H9 (cell line): ENCODE results near the gene CACNA2D3. TPM values are rescaled to one million over a fixed set of nuclear protein-coding genes. Genes with fewer than 3 reads are reported as not detected.

Source experiments
- DNase-seq: peaks from one replicate; pipeline ENCODE4 v3.0.0-alpha.2; 2017
- H2AFZ ChIP-seq: one replicate; pipeline ENCODE4 v1.6.1; 2013; ENCODE audit warnings: mild to moderate bottlenecking, low read length, control low read depth, moderate library complexity
- H2AK5ac ChIP-seq: 2 replicates; pipeline ENCODE4 v1.6.1; 2013; ENCODE audit warnings: low read length, control low read depth, mixed read lengths; ENCODE audit not compliant: insufficient read length
- H2BK120ac ChIP-seq: one replicate; pipeline ENCODE4 v1.6.1; 2013; ENCODE audit warnings: low read depth, mild to moderate bottlenecking, low read length, control low read depth, inconsistent platforms; ENCODE audit not compliant: poor library complexity, severe bottlenecking
- H2BK12ac ChIP-seq: 2 replicates; pipeline ENCODE4 v1.6.1; 2013; ENCODE audit warnings: low read length, control low read depth, mixed read lengths, low read depth; ENCODE audit not compliant: insufficient read length
- H2BK15ac ChIP-seq: 2 replicates; pipeline ENCODE4 v1.6.1; 2013; ENCODE audit warnings: low read depth, low read length, control low read depth
- H2BK20ac ChIP-seq: one replicate; pipeline ENCODE4 v1.6.1; 2013; ENCODE audit warnings: low read depth, mild to moderate bottlenecking, low read length, control low read depth, inconsistent platforms; ENCODE audit not compliant: poor library complexity, severe bottlenecking
- H2BK5ac ChIP-seq: 2 replicates; pipeline ENCODE4 v1.6.1; 2013; ENCODE audit warnings: low read length, control low read depth, mixed read lengths; ENCODE audit not compliant: insufficient read length
- H3K14ac ChIP-seq: 2 replicates; pipeline ENCODE4 v1.6.1; 2013; ENCODE audit warnings: low read length, control low read depth; ENCODE audit not compliant: insufficient read depth
- H3K18ac ChIP-seq: 2 replicates; pipeline ENCODE4 v1.6.1; 2013; ENCODE audit warnings: low read depth, mild to moderate bottlenecking, mixed read lengths, low read length, control low read depth; ENCODE audit not compliant: insufficient read length
- H3K23ac ChIP-seq: 2 replicates; pipeline ENCODE4 v1.6.1; 2013; ENCODE audit warnings: low read length, control low read depth, mixed read lengths, low read depth; ENCODE audit not compliant: insufficient read length
- H3K23me2 ChIP-seq: 2 replicates; pipeline ENCODE4 v1.6.1; 2013; ENCODE audit warnings: low read depth, mild to moderate bottlenecking, mixed read lengths, low read length, control low read depth; ENCODE audit not compliant: insufficient read length, poor library complexity, severe bottlenecking
- H3K27ac ChIP-seq: 2 replicates; pipeline ENCODE4 v1.5.1; 2013; ENCODE audit warnings: low read length, control low read depth, mixed read lengths, low read depth; ENCODE audit not compliant: insufficient read length
- H3K27me3 ChIP-seq: 2 replicates; pipeline ENCODE4 v1.6.1; 2013; ENCODE audit warnings: low read length, control low read depth, inconsistent platforms; ENCODE audit not compliant: insufficient read depth
- H3K4ac ChIP-seq: 2 replicates; pipeline ENCODE4 v1.6.1; 2013; ENCODE audit warnings: low read depth, mild to moderate bottlenecking, control low read depth, inconsistent platforms, low read length, moderate library complexity
- H3K4me1 ChIP-seq: 2 replicates; pipeline ENCODE4 v1.6.1; 2013; ENCODE audit warnings: low read length, control low read depth, inconsistent platforms; ENCODE audit not compliant: insufficient read depth
- H3K4me2 ChIP-seq: 2 replicates; pipeline ENCODE4 v1.6.1; 2013; ENCODE audit warnings: low read length, control low read depth, mixed read lengths; ENCODE audit not compliant: insufficient read length, insufficient read depth
- H3K56ac ChIP-seq: 2 replicates; pipeline ENCODE4 v1.6.1; 2013; ENCODE audit warnings: low read depth, mild to moderate bottlenecking, mixed read lengths, low read length, control low read depth; ENCODE audit not compliant: insufficient read length
- H3K79me1 ChIP-seq: 2 replicates; pipeline ENCODE4 v1.6.1; 2013; ENCODE audit warnings: low read depth, mild to moderate bottlenecking, moderate library complexity, low read length, control low read depth, inconsistent platforms; ENCODE audit not compliant: insufficient read depth, poor library complexity, severe bottlenecking
- H3K79me2 ChIP-seq: 2 replicates; pipeline ENCODE4 v1.6.1; 2013; ENCODE audit warnings: low read length, control low read depth, inconsistent platforms; ENCODE audit not compliant: insufficient read depth
- H3K9ac ChIP-seq: 2 replicates; pipeline ENCODE4 v1.6.1; 2013; ENCODE audit warnings: low read length, control low read depth, mixed read lengths; ENCODE audit not compliant: insufficient read length; ENCODE audit errors: extremely low read depth
- H3K9me3 ChIP-seq: one replicate; pipeline ENCODE4 v1.6.1; 2013; ENCODE audit warnings: low read depth, low read length, inconsistent platforms; ENCODE audit not compliant: control insufficient read depth
- H3T11ph ChIP-seq: one replicate; pipeline ENCODE4 v1.6.1; 2013; ENCODE audit warnings: mild to moderate bottlenecking, low read length, control low read depth, inconsistent platforms
- H4K20me1 ChIP-seq: one replicate; pipeline ENCODE4 v1.6.1; 2013; ENCODE audit not compliant: control insufficient read depth, insufficient read length, insufficient read depth
- H4K5ac ChIP-seq: 2 replicates; pipeline ENCODE4 v1.6.1; 2013; ENCODE audit warnings: low read depth, mild to moderate bottlenecking, mixed read lengths, low read length, control low read depth; ENCODE audit not compliant: insufficient read length
- H4K8ac ChIP-seq: replicated peaks from 2 replicates; pipeline ENCODE4 v1.6.1; 2013; ENCODE audit warnings: low read length, control low read depth, mixed read lengths, low read depth; ENCODE audit not compliant: insufficient read length
- H4K91ac ChIP-seq: 2 replicates; pipeline ENCODE4 v1.6.1; 2013; ENCODE audit warnings: low read depth, mild to moderate bottlenecking, moderate library complexity, mixed read lengths, low read length, control low read depth; ENCODE audit not compliant: insufficient read length
- H3K27ac Mint-ChIP-seq, 3 experiments: 2 replicates in 2 of 3; 3 replicates in 1 of 3; pipeline ENCODE4 v1.8.0; 2020 to 2021; ENCODE audit warnings: mixed read lengths in 3 of 3, mild to moderate bottlenecking in 1 of 3, moderate library complexity in 1 of 3
- H3K27me3 Mint-ChIP-seq: 2 replicates; pipeline ENCODE4 v1.8.0; 2021; ENCODE audit warnings: low read depth, mild to moderate bottlenecking, moderate library complexity, mixed read lengths
- H3K36me3 Mint-ChIP-seq, 3 experiments: 2 replicates in 2 of 3; 3 replicates in 1 of 3; pipeline ENCODE4 v1.8.0; 2020 to 2021; ENCODE audit warnings: low read depth in 3 of 3, mixed read lengths in 3 of 3; ENCODE audit not compliant: insufficient read depth in 1 of 3
- H3K4me1 Mint-ChIP-seq, 2 experiments: 2 replicates each; pipeline ENCODE4 v1.8.0; 2020; ENCODE audit warnings: mixed read lengths in 2 of 2
- H3K4me3 Mint-ChIP-seq, 2 experiments: 2 replicates in 1 of 2; 3 replicates in 1 of 2; pipeline ENCODE4 v1.8.0; 2020 to 2021; ENCODE audit warnings: mild to moderate bottlenecking in 2 of 2, mixed read lengths in 2 of 2, moderate library complexity in 1 of 2
- H3K9me3 Mint-ChIP-seq, 2 experiments: 2 replicates in 1 of 2; 3 replicates in 1 of 2; pipeline ENCODE4 v1.8.0; 2020; ENCODE audit warnings: mild to moderate bottlenecking in 2 of 2, mixed read lengths in 2 of 2, moderate library complexity in 1 of 2
- WGBS: extraction: QIAGEN DNeasy Blood & Tissue Kit; methylation state at CpG from one replicate; pipeline ENCODE4 v1.1.7; 2013; ENCODE audit warnings: missing lambda C conversion rate, low lambda C conversion rate, mixed read lengths; ENCODE audit not compliant: insufficient read length; ENCODE audit errors: extremely low coverage; 5-methylcytosine and 5-hydroxymethylcytosine counted together
- total RNA-seq: library from RNA; stranded (reverse); gene quantifications from 2 replicates; pipeline ENCODE4 v1.2.1, GENCODE V29; 2021
- TF ChIP-seq, protein P1 (sequence below): fragments of 200-600 bp; sonication (generic); conservative IDR thresholded peaks from 3 replicates; pipeline ENCODE4 v1.8.0; 2021; ENCODE audit warnings: antibody characterized with exemption, mild to moderate bottlenecking

Gene CACNA2D3
- total RNA-seq, 1 experiment from 2014 or later = 3.2 TPM

DNA sequence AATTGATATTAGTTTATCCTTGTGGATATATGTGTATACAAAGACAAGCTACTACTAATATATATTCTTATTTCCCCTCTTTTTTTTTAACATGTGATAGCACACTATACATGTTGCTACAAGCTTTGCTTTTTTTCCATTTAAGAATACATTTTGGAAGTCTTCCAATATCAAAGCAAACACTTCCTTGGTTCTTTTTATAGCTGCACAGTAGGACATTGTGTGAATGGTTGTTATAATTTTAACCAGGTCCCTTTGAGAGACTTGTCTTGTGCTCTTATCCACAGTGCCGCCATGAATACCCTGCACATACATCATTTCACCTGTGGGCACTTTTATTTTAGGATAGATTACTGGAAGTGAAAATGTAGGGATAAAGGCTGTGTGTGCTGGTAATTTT is 88.7 kb downstream of the CACNA2D3 start:
- no peak overlapping the region for H3K14ac ChIP-seq
- no peak overlapping the region for H3T11ph ChIP-seq
- H2BK20ac ChIP-seq = no peak overlapping the region
- no peak overlapping the region for H2BK12ac ChIP-seq
- no peak overlapping the region for H2AK5ac ChIP-seq
- H3K18ac ChIP-seq = no peak overlapping the region
- no peak overlapping the region for H3K27ac Mint-ChIP-seq
- no peaks in the 10 kb centered on the region for H3K27me3 Mint-ChIP-seq
- TF ChIP-seq, protein P1, sequence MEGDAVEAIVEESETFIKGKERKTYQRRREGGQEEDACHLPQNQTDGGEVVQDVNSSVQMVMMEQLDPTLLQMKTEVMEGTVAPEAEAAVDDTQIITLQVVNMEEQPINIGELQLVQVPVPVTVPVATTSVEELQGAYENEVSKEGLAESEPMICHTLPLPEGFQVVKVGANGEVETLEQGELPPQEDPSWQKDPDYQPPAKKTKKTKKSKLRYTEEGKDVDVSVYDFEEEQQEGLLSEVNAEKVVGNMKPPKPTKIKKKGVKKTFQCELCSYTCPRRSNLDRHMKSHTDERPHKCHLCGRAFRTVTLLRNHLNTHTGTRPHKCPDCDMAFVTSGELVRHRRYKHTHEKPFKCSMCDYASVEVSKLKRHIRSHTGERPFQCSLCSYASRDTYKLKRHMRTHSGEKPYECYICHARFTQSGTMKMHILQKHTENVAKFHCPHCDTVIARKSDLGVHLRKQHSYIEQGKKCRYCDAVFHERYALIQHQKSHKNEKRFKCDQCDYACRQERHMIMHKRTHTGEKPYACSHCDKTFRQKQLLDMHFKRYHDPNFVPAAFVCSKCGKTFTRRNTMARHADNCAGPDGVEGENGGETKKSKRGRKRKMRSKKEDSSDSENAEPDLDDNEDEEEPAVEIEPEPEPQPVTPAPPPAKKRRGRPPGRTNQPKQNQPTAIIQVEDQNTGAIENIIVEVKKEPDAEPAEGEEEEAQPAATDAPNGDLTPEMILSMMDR = no peak
- H3K4me2 ChIP-seq = no peak overlapping the region
- no peaks in the 10 kb centered on the region for H3K9me3 ChIP-seq
- DNase-seq = no peak
- H3K36me3 Mint-ChIP-seq = peaks cover 0 to 9% (median 0%) of the 10 kb centered on the region in 3 experiments; a peak in 2 of 7 replicates
- H3K79me2 ChIP-seq = no peaks in the 10 kb centered on the region
- no peak overlapping the region for H3K56ac ChIP-seq
- no peaks in the 10 kb centered on the region for H4K20me1 ChIP-seq
- H3K4me3 Mint-ChIP-seq = no peak overlapping the region
- H3K79me1 ChIP-seq = no peaks in the 10 kb centered on the region
- no peaks in the 10 kb centered on the region for H3K23me2 ChIP-seq
- H4K5ac ChIP-seq = no peak overlapping the region
- H2BK15ac ChIP-seq = no peak overlapping the region
- H3K9me3 Mint-ChIP-seq = peaks cover 8 to 9% of the 10 kb centered on the region in 2 experiments; a peak in 4 of 5 replicates
- H2BK120ac ChIP-seq = no peak overlapping the region
- H4K91ac ChIP-seq = no peak overlapping the region
- H4K8ac ChIP-seq = no peak overlapping the region
- no peak overlapping the region for H2AFZ ChIP-seq
- H3K4me1 ChIP-seq = no peaks in the 10 kb centered on the region
- peaks cover 0 to 5% of the 10 kb centered on the region in 2 experiments; a peak in 3 of 4 replicates for H3K4me1 Mint-ChIP-seq
- H2BK5ac ChIP-seq = no peak overlapping the region
- WGBS = no CpG with 5 or more reads among the region's 1 CpG
- no peak overlapping the region for H3K4ac ChIP-seq
- no peak overlapping the region for H3K27ac ChIP-seq
- H3K27me3 ChIP-seq = no peaks in the 10 kb centered on the region
- H3K9ac ChIP-seq = no peak overlapping the region
- H3K23ac ChIP-seq = no peak overlapping the region
